Endothelial cell (in vitro differentiated cells): ENCODE data around the gene GGTLC3. TPM values are rescaled to one million over a fixed set of nuclear protein-coding genes. Genes with fewer than 3 reads are reported as not detected.

Experiments used
- total RNA-seq: library from RNA; stranded (reverse); fragmentation: NEBNext Ultra II Directional; extraction: Animal tissue kit (Norgen Biotek cat#: 25700); gene quantifications from one replicate; pipeline ENCODE4 v1.2.1, GENCODE V29; 2021; ENCODE audit not compliant: unreplicated experiment

The GGTLC3 gene
- total RNA-seq, 1 donor from 2014 or later: 0.56 TPM

Other genes with a start within 250 kb of the GGTLC3 start
- gene TMEM191B, start 9.6 kb upstream of the GGTLC3 start, total RNA-seq: 1.3 TPM
- gene RIMBP3, start 93.8 kb upstream of the GGTLC3 start, total RNA-seq: 1.2 TPM